ENCODE data around the gene MCU.

The MCU gene

GRCh38 chr10:72809006-72809405 is 117.1 kb downstream of the MCU start:
- DNase-seq (ENCODE audit: low read depth), result no peak
- H3K4me3 ChIP-seq (ENCODE audit: low read depth, low read length), result no peak overlapping the region
- no peak for TF ChIP-seq MAX (IDR thresholded peaks at IDR 0.05; ENCODE audit: low read depth, low read length)
- TF ChIP-seq MYC (IDR thresholded peaks at IDR 0.05; ENCODE audit: low read depth, low read length), result no peak
- TF ChIP-seq POLR2A (IDR thresholded peaks at IDR 0.05; ENCODE audit: extremely low read depth, insufficient read length), result no peak
- TF ChIP-seq CTCF (IDR thresholded peaks at IDR 0.05; ENCODE audit: low read depth, low read length), result no peak

GRCh38 chr10:72810976-72811375 is 119.0 kb downstream of the MCU start:
- TF ChIP-seq CTCF (IDR thresholded peaks at IDR 0.05; ENCODE audit: low read depth, low read length), result no peak
- TF ChIP-seq POLR2A (IDR thresholded peaks at IDR 0.05; ENCODE audit: extremely low read depth, insufficient read length), result no peak
- no peak for TF ChIP-seq MYC (IDR thresholded peaks at IDR 0.05; ENCODE audit: low read depth, low read length)
- no peak for TF ChIP-seq MAX (IDR thresholded peaks at IDR 0.05; ENCODE audit: low read depth, low read length)
- no peak for DNase-seq (ENCODE audit: low read depth)

GRCh38 chr10:72812415-72812752 is 120.4 kb downstream of the MCU start:
- no peak for TF ChIP-seq POLR2A (IDR thresholded peaks at IDR 0.05; ENCODE audit: extremely low read depth, insufficient read length)
- no peak for TF ChIP-seq MYC (IDR thresholded peaks at IDR 0.05; ENCODE audit: low read depth, low read length)
- no peak for TF ChIP-seq MAX (IDR thresholded peaks at IDR 0.05; ENCODE audit: low read depth, low read length)
- TF ChIP-seq CTCF (IDR thresholded peaks at IDR 0.05; ENCODE audit: low read depth, low read length), result no peak
- H3K4me3 ChIP-seq (ENCODE audit: low read depth, low read length), result no peak overlapping the region
- no peak for DNase-seq (ENCODE audit: low read depth)

More at GRCh38 chr10:72810976-72811375, 119.0 kb downstream of the MCU start:
- no peak overlapping the region for H3K4me3 ChIP-seq (ENCODE audit: low read depth, low read length)

- peak; percentile 60 for DNase-seq (ENCODE audit: low read depth)
- TF ChIP-seq POLR2A (IDR thresholded peaks at IDR 0.05; ENCODE audit: extremely low read depth, insufficient read length) (no peak), MAX (IDR thresholded peaks at IDR 0.05; ENCODE audit: low read depth, low read length) (no peak)
These were observed 120.9 kb downstream of the MCU start for GRCh38 chr10:72812753-72813430.

GRCh38 chr10:72814099-72814790 is 122.3 kb downstream of the MCU start:
- no peak for TF ChIP-seq CTCF (IDR thresholded peaks at IDR 0.05; ENCODE audit: low read depth, low read length)
- no peak for TF ChIP-seq MAX (IDR thresholded peaks at IDR 0.05; ENCODE audit: low read depth, low read length)
- TF ChIP-seq POLR2A (IDR thresholded peaks at IDR 0.05; ENCODE audit: extremely low read depth, insufficient read length), result no peak
- no peak for TF ChIP-seq MYC (IDR thresholded peaks at IDR 0.05; ENCODE audit: low read depth, low read length)
- H3K4me3 ChIP-seq (ENCODE audit: low read depth, low read length), result no peak overlapping the region
- no peak for DNase-seq (ENCODE audit: low read depth)

More at GRCh38 chr10:72812753-72813430, 120.9 kb downstream of the MCU start:
- no peak overlapping the region for H3K4me3 ChIP-seq (ENCODE audit: low read depth, low read length)

- TF ChIP-seq MAX (IDR thresholded peaks at IDR 0.05; ENCODE audit: low read depth, low read length) (no peak), CTCF (IDR thresholded peaks at IDR 0.05; ENCODE audit: low read depth, low read length) (no peak), POLR2A (IDR thresholded peaks at IDR 0.05; ENCODE audit: extremely low read depth, insufficient read length) (no peak), MYC (IDR thresholded peaks at IDR 0.05; ENCODE audit: low read depth, low read length) (no peak)
- H3K4me3 ChIP-seq (ENCODE audit: low read depth, low read length), result no peak overlapping the region
- DNase-seq (ENCODE audit: low read depth), result no peak
These were observed 124.6 kb downstream of the MCU start for GRCh38 chr10:72816565-72816964.
